HG02840 (cell line): Measurements from ENCODE around the gene SSX3.
"Not testable (repeated sequence)": the region's sequence is repeated elsewhere in the genome, so short reads cannot be mapped to it uniquely, and the experiment has no call there.

ENCODE experiments used
- ATAC-seq: cut with Tn5 transposase; IDR thresholded peaks from one replicate; pipeline ENCODE4 v1.9.1; 2021; ENCODE audit warnings: mild to moderate bottlenecking, moderate library complexity, moderate number of reproducible peaks; ENCODE audit not compliant: unreplicated experiment, low FRiP score

The SSX3 gene

GRCh38 chrX:48356315-48357094, at the start of gene SSX3:
Gene SSX3 (minus strand): TSS chrX:48356703. CDS start chrX:48355249, 1,454 bp downstream.
- not testable (repeated sequence) for ATAC-seq

DNA sequence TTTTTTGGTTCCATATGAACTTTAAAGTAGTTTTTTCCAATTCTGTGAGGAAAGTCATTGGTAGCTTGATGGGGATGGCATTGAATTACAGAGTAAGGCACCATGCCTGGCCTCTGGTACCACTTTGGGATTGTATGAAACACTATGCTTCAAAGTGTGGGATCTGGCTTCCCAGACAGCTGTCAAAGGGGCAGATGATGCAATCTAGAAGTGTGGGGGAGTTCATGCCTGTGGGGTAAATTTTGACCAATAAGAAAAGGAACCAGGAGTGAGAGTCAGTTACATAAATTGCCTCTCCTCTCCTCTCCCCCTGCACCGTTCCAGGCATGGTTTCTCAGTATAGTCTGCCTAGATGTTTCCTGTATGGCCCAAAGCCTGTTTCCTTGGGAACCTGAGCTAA, 41.3 kb upstream of the SSX3 start:
- not testable (repeated sequence) for ATAC-seq

DNA sequence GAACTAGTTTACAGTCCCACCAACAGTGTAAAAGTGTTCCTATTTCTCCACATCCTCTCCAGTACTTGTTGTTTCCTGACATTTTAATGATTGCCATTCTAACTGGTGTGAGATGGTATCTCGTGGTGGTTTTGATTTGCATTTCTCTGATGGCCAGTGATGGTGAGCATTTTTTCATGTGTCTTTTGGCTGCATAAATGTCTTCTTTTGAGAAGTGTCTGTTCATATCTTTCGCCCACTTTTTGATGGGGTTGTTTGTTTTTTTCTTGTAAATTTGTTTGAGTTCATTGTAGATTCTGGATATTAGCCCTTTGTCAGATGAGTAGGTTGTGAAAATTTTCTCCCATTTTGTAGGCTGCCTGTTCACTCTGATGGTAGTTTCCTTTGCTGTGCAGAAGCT, 40.4 kb upstream of the SSX3 start:
- ATAC-seq, result not testable (repeated sequence)

DNA sequence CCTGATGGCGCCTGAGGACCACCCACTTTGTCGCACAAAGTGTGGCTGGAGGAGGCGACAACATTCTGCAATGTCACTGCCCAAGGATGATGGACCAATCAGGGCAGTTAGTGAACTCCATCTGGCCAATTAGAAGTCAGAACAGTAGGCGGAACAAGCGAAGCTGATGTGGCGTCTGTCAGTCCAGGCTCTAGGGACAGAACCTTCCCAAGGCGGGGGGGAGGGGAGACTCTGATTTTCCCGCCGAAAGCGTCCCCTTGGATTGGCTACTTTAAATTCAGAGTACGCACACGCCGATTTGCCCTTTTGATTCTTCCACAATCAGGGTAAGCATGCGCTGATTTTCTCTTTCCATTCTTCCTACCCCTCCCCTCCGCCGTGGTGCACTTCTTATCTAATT, 26.7 kb upstream of the SSX3 start, which contains the start of gene SSX4:
TSS of gene SSX4 (plus strand) at position 301 of the 400 bp plus-strand sequence. CDS start 515 bp downstream, outside the sequence.
- not testable (repeated sequence) for ATAC-seq

DNA sequence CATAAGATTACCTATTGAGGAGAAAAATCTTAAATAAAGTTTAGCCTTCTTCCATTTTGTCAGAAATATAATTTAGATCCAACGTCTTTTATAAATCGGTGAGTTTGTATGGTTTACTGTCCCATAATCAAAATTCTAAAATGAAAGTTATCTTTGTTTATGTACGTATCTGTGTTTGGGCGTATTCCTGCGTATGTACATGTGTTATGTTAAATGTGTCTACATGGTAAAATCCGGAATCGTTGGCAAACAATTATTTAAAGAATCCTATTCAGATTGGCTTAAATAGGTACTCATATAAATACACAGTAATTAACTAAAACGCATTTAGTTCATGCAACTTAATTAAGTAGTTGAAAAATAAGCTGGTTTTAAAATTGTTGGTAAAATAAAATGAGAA, 13.9 kb upstream of the SSX3 start:
- ATAC-seq, result not testable (repeated sequence)

GRCh38 chrX:48367717-48368408, 11.4 kb upstream of the SSX3 start:
- not testable (repeated sequence) for ATAC-seq

GRCh38 chrX:48359281-48359680, 2.8 kb upstream of the SSX3 start:
- ATAC-seq, result not testable (repeated sequence)

DNA sequence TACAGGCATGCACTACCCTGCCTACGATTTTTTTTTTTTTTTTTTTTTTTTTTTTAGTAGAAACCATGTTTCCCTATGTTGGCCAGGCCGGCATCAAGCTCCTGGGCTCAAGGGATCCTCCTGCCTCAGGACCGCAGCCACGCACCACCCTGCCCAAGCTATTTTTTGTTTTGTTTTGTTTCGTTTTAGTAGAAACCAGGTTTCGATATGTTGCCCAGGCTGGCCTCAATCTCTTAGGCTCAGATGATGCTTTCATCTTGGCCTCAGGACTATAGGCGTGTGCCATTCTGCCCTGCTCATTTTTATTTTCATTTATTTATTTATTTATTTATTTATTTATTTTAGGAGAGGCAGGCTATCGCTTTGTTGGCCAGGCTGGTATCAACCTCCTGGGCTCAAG, 1.2 kb upstream of the SSX3 start:
- no peak for ATAC-seq

- ATAC-seq, result not testable (repeated sequence)
These were observed 10.4 kb downstream of the SSX3 start for GRCh38 chrX:48346059-48346458.

GRCh38 chrX:48313996-48314395, 42.5 kb downstream of the SSX3 start:
- ATAC-seq, result not testable (repeated sequence)

- ATAC-seq, result no peak
These were observed 50.3 kb downstream of the SSX3 start for GRCh38 chrX:48306175-48306574.
